Peyer's patch (tissue), 4 donors: ENCODE data around the gene SFTPA1.
"Not testable (repeated sequence)": the region's sequence is repeated elsewhere in the genome, so short reads cannot be mapped to it uniquely, and the experiment has no call there.

Experiments used
- CTCF ChIP-seq, 6 experiments: fragments of 450-650 bp in 4 of 6; fragments of 200-600 bp in 2 of 6; sonication (generic) in 1 of 6; IDR thresholded peaks; one replicate each; pipeline ENCODE4 v1.5.1; 2017 to 2019; ENCODE audit warnings: antibody characterized with exemption in 6 of 6, mild to moderate bottlenecking in 3 of 6, moderate library complexity in 1 of 6
- POLR2A ChIP-seq, 2 donors: fragments of 450-650 bp; IDR thresholded peaks; one replicate each; pipeline ENCODE4 v1.5.1; 2017; ENCODE audit warnings: antibody characterized with exemption in 2 of 2, mild to moderate bottlenecking in 2 of 2, moderate library complexity in 2 of 2

GRCh38 chr10:79623663-79624062, 12.9 kb downstream of the SFTPA1 start:
- TF ChIP-seq POLR2A, CTCF (IDR thresholded peaks at IDR 0.05): not testable (repeated sequence)
